ENCODE measurements around the gene NLGN1. TPM values are rescaled to one million over a fixed set of nuclear protein-coding genes. Genes with fewer than 3 reads are reported as not detected.

NLGN1 gene
- total RNA-seq, 1 experiment from 2014 or later, result 5.2 TPM

DNA sequence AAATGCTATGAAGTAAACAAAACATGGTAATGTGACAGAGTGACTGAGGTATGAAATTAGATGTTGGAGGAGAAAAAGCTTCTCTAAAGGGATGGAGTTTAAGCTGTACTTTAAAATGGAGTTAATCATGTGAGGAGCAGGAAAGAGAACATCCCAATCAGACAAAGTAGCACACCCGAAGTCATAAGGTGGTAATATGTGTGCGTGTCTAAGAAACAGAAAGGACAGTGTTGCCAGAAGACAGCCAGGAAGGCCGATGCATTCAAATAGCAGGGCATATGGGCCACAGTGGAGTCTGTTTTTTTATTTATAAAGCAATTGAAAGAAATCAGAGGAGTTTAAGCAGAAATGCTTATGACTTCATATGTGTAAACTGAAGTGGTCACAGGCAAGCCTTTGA lies 376.3 kb downstream of the NLGN1 start:
- Histone ChIP-seq H4K5ac (ENCODE audit: insufficient read length, low read depth, low read length) (no peak overlapping the region), H4K8ac (replicated peaks; ENCODE audit: insufficient read length, low read depth, low read length) (no peak overlapping the region), H3K9me3 (ENCODE audit: control insufficient read depth, low read depth, low read length) (no peaks in the 10 kb centered on the region), H3K56ac (ENCODE audit: insufficient read length, low read depth, low read length) (no peak overlapping the region), H2BK5ac (ENCODE audit: insufficient read length, low read length) (no peak overlapping the region), H3K27ac (ENCODE audit: insufficient read length, low read depth, low read length) (no peak overlapping the region), H2BK20ac (ENCODE audit: low read depth, low read length, poor library complexity, severe bottlenecking) (no peak overlapping the region), H3K4me2 (ENCODE audit: insufficient read depth, insufficient read length, low read length) (no peak overlapping the region), H3K9ac (ENCODE audit: extremely low read depth, insufficient read length, low read length) (no peak overlapping the region), H3K18ac (ENCODE audit: insufficient read length, low read depth, low read length) (no peak overlapping the region), H2AK5ac (ENCODE audit: insufficient read length, low read length) (no peak overlapping the region), H3K4me1 (ENCODE audit: insufficient read depth, low read length) (peaks cover 4% of the 10 kb centered on the region; the same call in 1 of the 2 replicates), H2AFZ (ENCODE audit: low read length) (no peak overlapping the region), H3K27me3 (ENCODE audit: insufficient read depth, low read length) (no peaks in the 10 kb centered on the region), H2BK15ac (ENCODE audit: low read depth, low read length) (no peak overlapping the region), H2BK12ac (ENCODE audit: insufficient read length, low read depth, low read length) (no peak overlapping the region), H3K23me2 (ENCODE audit: insufficient read length, low read depth, low read length, poor library complexity, severe bottlenecking) (no peaks in the 10 kb centered on the region), H3K14ac (ENCODE audit: insufficient read depth, low read length) (no peak overlapping the region), H3T11ph (ENCODE audit: low read length) (no peak overlapping the region), H3K79me2 (ENCODE audit: insufficient read depth, low read length) (no peaks in the 10 kb centered on the region), H3K23ac (ENCODE audit: insufficient read length, low read depth, low read length) (no peak overlapping the region), H2BK120ac (ENCODE audit: low read depth, low read length, poor library complexity, severe bottlenecking) (no peak overlapping the region), H4K91ac (ENCODE audit: insufficient read length, low read depth, low read length) (no peak overlapping the region), H3K4ac (ENCODE audit: low read depth, low read length) (no peak overlapping the region), H4K20me1 (ENCODE audit: control insufficient read depth, insufficient read depth, insufficient read length) (no peaks in the 10 kb centered on the region), H3K79me1 (ENCODE audit: insufficient read depth, low read depth, low read length, poor library complexity, severe bottlenecking) (no peaks in the 10 kb centered on the region)
- H3K36me3 Mint-ChIP-seq (ENCODE audit: insufficient read depth in 1 of 3, low read depth in 3 of 3), result peaks cover 0 to 6% (median 0%) of the 10 kb centered on the region in 3 experiments; a peak in 4 of 7 replicates
- TF ChIP-seq, protein P1, sequence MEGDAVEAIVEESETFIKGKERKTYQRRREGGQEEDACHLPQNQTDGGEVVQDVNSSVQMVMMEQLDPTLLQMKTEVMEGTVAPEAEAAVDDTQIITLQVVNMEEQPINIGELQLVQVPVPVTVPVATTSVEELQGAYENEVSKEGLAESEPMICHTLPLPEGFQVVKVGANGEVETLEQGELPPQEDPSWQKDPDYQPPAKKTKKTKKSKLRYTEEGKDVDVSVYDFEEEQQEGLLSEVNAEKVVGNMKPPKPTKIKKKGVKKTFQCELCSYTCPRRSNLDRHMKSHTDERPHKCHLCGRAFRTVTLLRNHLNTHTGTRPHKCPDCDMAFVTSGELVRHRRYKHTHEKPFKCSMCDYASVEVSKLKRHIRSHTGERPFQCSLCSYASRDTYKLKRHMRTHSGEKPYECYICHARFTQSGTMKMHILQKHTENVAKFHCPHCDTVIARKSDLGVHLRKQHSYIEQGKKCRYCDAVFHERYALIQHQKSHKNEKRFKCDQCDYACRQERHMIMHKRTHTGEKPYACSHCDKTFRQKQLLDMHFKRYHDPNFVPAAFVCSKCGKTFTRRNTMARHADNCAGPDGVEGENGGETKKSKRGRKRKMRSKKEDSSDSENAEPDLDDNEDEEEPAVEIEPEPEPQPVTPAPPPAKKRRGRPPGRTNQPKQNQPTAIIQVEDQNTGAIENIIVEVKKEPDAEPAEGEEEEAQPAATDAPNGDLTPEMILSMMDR (conservative IDR thresholded peaks at IDR 0.05), result no peak
- H3K4me3 Mint-ChIP-seq, result no peak overlapping the region
- DNase-seq, result no peak
- peaks cover 21 to 24% of the 10 kb centered on the region in 2 experiments for H3K4me1 Mint-ChIP-seq
- H3K9me3 Mint-ChIP-seq, result no peaks in the 10 kb centered on the region
- WGBS (ENCODE audit: extremely low coverage, insufficient read length, low lambda C conversion rate), result no CpG with 5 or more reads among the region's 3 CpGs
- H3K27me3 Mint-ChIP-seq (ENCODE audit: low read depth), result no peaks in the 10 kb centered on the region
- H3K27ac Mint-ChIP-seq, result no peak overlapping the region; a peak in 2 of 7 replicates

All from H9 (cell line).